ENCODE measurements around the gene GJD3.
A peak's percentile ranks its signal among the peaks of the same experiment; 100 is the strongest.

GJD3 gene

GRCh38 chr17:40364906-40365305 is 369 bp upstream of the GJD3 start:
- Mint-ChIP-seq H3K27me3 (ENCODE audit: low read depth) (peaks cover 35% of the 10 kb centered on the region), H3K36me3 (ENCODE audit: low read depth) (no peaks in the 10 kb centered on the region)

GRCh38 chr17:40363111-40363827 is 1.3 kb downstream of the GJD3 start:
- TF ChIP-seq CTCF (IDR thresholded peaks at IDR 0.05; ENCODE audit: unreplicated experiment in 3 of 3): no peak

More at GRCh38 chr17:40364906-40365305, 369 bp upstream of the GJD3 start:
- no peaks in the 10 kb centered on the region for H3K4me1 Mint-ChIP-seq
- no peaks in the 10 kb centered on the region for H3K9me3 Mint-ChIP-seq
- TF ChIP-seq CTCF (IDR thresholded peaks at IDR 0.05; ENCODE audit: unreplicated experiment in 3 of 3): no peak
- H3K4me3 Mint-ChIP-seq: peak overlapping the region; percentile 64 to 80 (median 68)
- no peak overlapping the region for H3K27ac Mint-ChIP-seq

GRCh38 chr17:40362696-40363110 is 1.8 kb downstream of the GJD3 start:
- H3K27me3 Mint-ChIP-seq (ENCODE audit: low read depth): peaks cover 31% of the 10 kb centered on the region
- peaks cover 11% of the 10 kb centered on the region for H3K4me1 Mint-ChIP-seq
- H3K9me3 Mint-ChIP-seq: no peaks in the 10 kb centered on the region
- H3K4me3 Mint-ChIP-seq: peak overlapping the region; percentile 68 to 71 (median 69)
- H3K36me3 Mint-ChIP-seq (ENCODE audit: low read depth): no peaks in the 10 kb centered on the region
- H3K27ac Mint-ChIP-seq: no peak overlapping the region
- TF ChIP-seq CTCF (IDR thresholded peaks at IDR 0.05; ENCODE audit: unreplicated experiment in 3 of 3): peak; percentile 68 to 77 (median 71)

More at GRCh38 chr17:40363111-40363827, 1.3 kb downstream of the GJD3 start:
- Mint-ChIP-seq H3K36me3 (ENCODE audit: low read depth) (no peaks in the 10 kb centered on the region), H3K9me3 (no peaks in the 10 kb centered on the region), H3K4me3 (peak overlapping the region; percentile 80 to 83 (median 81)), H3K27ac (no peak overlapping the region), H3K4me1 (peaks cover 5% of the 10 kb centered on the region), H3K27me3 (ENCODE audit: low read depth) (peaks cover 31% of the 10 kb centered on the region)

- H3K36me3 Mint-ChIP-seq (ENCODE audit: low read depth): no peaks in the 10 kb centered on the region
- peaks cover 15% of the 10 kb centered on the region for H3K4me1 Mint-ChIP-seq
- no peak overlapping the region for H3K27ac Mint-ChIP-seq
- peak overlapping the region; percentile 68 to 71 (median 69) for H3K4me3 Mint-ChIP-seq
- H3K9me3 Mint-ChIP-seq: no peaks in the 10 kb centered on the region
- no peak for TF ChIP-seq CTCF (IDR thresholded peaks at IDR 0.05; ENCODE audit: unreplicated experiment in 3 of 3)
- H3K27me3 Mint-ChIP-seq (ENCODE audit: low read depth): peaks cover 31% of the 10 kb centered on the region
Measured at GRCh38 chr17:40361925-40362695, 2.4 kb downstream of the GJD3 start.

GRCh38 chr17:40361063-40361924 is 3.2 kb downstream of the GJD3 start:
- Mint-ChIP-seq H3K27ac (no peak overlapping the region), H3K4me1 (peaks cover 19% of the 10 kb centered on the region), H3K36me3 (ENCODE audit: low read depth) (no peaks in the 10 kb centered on the region), H3K4me3 (peak overlapping the region; percentile 63 to 74 (median 66)), H3K9me3 (no peaks in the 10 kb centered on the region), H3K27me3 (ENCODE audit: low read depth) (peaks cover 31% of the 10 kb centered on the region)
- TF ChIP-seq CTCF (IDR thresholded peaks at IDR 0.05; ENCODE audit: unreplicated experiment in 3 of 3): no peak

Data from nephron (organoid).